ENCODE data around the gene RHD.

DNA sequence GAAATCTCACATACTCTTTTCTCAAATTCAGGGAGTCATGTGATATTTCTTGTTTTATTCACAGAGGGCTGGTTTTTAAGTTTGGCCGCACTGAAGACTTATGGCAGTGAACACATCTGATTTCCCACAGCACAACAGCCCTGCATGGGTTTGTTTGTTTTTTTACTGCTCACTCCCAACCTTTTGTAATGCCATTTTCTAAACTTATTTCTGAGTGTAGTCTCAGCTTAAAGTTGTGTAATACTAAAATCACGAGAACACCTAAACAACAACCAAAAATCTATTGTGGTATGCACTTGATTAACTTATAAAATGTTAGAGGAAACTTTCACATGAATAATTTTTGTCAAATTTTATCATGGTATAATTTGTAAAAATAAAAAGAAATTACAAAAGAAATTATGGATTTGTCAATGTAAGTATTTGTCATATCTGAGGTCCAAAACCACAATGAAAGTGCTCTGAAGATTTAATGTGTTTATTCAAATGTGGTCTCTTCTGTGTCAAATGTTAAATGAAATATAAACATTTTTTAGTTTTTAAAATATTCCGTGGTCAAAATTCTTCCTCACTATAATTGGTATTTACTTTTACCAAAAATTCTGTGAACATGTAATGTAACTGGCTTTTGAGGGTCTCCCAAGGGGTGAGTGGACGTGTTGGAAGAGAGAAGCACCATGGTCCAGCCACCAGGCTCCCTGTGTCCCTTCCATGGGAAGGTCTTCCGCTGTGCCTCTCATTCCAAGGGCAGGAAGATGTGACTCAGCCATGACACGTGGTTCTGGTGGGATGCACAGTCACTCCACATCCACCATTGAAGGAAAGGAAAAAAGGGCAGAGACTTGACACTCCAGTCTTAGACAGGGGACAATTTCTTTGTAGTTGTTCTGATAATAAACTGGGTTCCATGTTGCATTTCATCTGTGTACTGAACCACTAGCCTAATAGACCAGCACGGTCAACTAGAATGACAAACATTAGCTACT lies 88.6 kb downstream of the RHD start:
- TF ChIP-seq EZH2phosphoT487 (IDR thresholded peaks at IDR 0.05; ENCODE audit: borderline replicate concordance, low read depth, low read length): no peak
- TF ChIP-seq, protein P1, sequence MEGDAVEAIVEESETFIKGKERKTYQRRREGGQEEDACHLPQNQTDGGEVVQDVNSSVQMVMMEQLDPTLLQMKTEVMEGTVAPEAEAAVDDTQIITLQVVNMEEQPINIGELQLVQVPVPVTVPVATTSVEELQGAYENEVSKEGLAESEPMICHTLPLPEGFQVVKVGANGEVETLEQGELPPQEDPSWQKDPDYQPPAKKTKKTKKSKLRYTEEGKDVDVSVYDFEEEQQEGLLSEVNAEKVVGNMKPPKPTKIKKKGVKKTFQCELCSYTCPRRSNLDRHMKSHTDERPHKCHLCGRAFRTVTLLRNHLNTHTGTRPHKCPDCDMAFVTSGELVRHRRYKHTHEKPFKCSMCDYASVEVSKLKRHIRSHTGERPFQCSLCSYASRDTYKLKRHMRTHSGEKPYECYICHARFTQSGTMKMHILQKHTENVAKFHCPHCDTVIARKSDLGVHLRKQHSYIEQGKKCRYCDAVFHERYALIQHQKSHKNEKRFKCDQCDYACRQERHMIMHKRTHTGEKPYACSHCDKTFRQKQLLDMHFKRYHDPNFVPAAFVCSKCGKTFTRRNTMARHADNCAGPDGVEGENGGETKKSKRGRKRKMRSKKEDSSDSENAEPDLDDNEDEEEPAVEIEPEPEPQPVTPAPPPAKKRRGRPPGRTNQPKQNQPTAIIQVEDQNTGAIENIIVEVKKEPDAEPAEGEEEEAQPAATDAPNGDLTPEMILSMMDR (conservative IDR thresholded peaks at IDR 0.05; ENCODE audit: low read length): no peak
